Activated CD8-positive, alpha-beta memory T cell treated with anti-CD3 and anti-CD28 coated beads, Interleukin-2, amount 50 U/mL, for 4 hours (primary cell): ENCODE results near the gene TMCO1.
"Not testable (repeated sequence)": the region's sequence is repeated elsewhere in the genome, so short reads cannot be mapped to it uniquely, and the experiment has no call there.

Experiments used
- DNase-seq: peaks from one replicate; pipeline ENCODE4 v3.0.0-alpha.2; 2020

The TMCO1 gene

DNA sequence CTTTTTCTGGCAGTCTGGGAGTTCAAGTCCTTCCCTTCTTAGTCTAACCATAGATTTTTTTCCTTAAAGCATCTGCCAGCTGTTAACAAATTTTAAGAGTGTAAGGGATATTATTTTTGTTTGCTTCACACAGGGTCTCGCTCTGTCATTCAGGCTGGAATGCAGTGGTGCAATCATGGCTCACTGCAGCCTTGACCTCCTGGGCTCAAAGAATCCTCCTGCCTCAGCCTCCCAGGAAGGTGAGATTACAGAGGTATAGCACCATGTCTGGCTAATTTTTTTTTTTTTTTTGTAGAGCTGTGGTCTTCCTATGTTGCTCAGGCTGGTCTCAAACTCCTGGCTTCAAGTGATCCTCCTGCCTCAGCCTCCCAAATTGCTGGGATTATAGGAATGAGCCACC lies 23.8 kb downstream of the TMCO1 start:
- DNase-seq, result not testable (repeated sequence)

DNA sequence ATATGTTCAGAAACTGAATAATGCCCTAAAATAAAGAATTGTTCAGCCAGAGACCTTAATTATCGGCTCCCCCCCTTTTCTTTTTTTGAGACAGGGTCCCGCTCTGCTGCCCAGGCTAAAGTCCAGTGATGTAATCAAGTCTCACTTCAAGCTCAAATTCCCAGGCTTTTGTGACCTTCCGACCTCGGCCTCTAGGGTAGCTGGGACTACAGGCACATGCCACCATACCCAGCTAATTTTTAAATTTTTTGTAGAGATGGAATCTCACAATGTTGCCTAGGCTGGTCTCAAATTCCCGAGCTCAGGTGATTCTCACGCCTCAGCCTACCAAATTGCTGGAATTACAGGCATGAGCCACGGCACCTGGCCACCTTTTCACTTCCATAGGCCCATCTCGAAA lies 26.5 kb downstream of the TMCO1 start:
- DNase-seq, result no peak

DNA sequence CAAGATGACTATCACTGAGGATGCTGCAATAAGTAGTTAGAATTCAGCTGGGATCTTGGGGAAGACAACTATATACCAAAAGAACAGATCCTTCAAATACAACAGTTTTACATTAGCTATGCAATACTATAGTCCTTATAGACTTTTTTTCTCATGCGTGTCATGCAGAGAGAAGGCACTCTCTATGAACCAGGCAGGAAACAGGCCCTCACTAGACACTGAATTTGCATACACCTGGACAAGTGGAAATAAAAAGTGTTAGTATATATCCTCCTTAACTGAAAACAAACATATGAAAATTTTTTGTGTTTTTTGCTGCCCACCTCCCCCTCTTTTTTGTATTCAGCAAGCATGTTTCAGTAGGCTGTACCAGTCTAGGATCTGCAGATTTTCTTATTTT lies 29.9 kb downstream of the TMCO1 start:
- no peak for DNase-seq

DNA sequence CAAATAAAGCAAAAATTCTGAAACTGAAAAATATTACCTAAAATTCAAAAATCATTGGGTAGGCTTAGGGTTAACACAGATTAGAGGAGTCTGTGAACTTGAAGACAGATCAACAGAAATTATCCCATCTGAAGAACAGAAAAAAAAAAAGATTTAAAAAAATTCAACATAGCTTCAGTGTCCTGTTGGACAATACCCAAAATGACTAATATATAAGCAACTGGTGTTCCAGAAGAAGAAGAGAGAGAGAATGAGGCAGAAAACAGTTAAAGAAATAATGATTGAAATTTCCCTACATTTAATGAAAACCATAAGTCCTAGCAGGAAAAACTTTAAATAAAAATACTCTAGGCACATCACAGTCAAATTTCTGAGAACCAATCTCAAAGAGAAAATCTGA lies 31.5 kb downstream of the TMCO1 start:
- DNase-seq, result no peak

DNA sequence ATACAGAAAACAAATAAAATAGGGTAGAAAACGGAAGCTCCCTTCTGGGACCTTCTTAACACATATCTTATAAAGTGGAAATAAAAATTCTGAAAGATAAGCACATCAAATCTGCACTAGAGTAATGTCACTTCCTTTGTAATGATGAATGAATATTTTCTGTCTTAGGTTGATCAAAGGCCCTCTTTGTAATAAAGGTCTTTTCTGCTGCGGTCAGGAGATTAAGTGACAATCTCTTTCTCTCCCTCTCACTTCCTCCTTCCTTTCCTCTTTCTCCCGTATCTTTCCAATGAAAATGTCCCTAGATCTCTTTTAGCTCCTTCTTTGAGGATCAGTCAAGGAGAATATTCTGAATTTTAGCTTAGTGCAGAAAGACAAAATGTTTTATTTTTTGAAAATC lies 33.8 kb downstream of the TMCO1 start:
- DNase-seq, result no peak

DNA sequence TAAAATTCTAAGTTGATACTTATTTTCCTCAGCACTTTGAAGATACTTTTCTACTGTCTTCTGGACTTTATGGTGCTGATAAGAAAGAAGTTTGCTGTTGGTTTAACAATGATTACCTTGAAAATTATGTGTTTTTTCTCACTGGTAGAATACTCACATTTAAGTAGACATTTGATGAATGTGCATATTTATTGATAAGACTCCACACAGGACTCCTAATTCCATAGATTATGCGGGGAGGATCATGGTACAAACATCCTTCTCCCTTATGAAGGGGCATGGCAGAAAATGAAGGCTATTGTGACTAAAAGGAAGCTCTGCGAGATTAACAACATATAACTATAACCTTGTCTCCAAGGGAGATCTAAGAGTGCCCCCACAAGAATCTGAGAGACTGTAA lies 41.8 kb downstream of the TMCO1 start:
- DNase-seq, result no peak

DNA sequence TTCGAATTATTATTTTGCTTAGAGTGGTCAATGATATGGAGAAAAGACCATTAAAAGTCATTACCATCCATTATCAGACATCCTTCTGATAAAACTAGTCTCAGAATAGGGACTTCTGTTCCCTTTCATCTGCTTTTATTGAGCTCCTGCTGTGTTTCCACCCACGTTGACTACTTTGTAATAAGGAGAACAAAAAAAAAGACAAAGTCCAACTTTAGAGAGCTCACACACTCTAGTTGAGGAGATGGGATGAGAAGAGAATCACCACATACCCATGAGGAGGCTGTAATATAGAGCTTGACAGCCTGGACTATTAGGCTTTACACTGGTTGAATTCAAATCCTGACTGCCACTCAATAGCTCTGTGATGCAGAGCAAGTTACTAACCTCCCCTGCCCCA lies 42.5 kb downstream of the TMCO1 start:
- DNase-seq, result no peak

DNA sequence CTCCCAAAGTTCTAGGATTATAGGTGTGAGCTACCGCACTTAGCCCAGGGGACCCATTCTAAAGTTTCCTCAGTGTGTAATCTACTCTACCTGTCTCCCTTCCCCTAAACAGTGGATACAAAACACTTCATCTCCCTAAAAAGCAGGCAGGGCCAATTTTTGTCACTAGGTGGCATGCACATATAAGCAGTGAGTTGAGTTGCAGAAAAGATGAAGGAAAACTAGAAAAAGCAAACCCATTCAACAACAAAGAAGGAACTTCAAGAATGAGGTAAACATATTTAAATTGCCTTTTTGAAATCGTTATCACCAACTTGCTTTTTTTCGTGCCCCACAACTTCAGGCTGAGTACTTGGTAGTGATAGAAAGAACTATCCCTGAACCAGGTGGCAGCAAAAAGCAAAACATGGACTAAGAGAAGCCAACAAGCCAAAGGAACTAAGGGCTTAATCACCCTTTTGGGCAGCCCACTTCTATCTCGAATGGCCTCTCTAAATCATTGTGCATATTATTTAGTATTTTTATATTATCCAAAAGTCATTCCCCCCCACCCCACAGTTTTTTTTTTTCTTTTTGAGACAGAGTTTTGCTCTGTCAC lies 50.7 kb downstream of the TMCO1 start:
- DNase-seq, result peak; percentile 18

DNA sequence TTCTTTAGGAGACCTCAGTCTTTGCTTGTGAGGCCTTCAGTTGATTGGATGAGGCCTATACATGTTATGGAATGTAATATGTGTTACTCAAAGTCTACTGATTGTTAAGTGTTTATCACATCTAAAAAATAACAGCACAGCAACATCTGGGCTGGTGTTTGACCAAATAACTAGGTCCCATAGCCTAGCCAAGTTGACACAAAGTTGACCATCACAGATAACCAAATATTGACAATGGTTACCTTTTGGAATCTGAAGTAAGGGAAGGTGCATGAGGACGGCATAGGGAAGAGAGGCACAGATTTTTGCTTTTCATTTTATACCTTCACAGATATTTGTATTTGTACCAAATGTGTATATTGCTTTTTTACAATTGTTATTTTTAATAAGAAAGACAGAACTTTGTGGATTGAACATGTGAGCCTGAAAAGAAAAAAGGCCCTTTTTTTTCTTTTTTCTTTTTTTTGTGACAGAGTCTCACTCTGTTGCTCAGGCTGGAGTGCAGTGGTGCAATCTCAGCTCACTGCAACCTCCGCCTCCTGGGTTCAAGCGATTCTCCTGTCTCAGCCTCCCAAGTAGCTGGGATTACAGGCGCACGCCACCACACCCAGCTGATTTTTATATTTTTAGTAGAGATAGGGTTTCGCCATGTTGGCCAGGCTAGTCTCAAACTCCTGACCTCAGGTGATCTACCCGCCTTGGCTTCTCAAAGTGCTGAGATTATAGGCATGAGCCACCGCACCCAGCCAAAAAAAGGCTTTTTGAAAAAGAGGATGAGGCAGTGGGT lies 52.2 kb downstream of the TMCO1 start:
- DNase-seq, result not testable (repeated sequence)

DNA sequence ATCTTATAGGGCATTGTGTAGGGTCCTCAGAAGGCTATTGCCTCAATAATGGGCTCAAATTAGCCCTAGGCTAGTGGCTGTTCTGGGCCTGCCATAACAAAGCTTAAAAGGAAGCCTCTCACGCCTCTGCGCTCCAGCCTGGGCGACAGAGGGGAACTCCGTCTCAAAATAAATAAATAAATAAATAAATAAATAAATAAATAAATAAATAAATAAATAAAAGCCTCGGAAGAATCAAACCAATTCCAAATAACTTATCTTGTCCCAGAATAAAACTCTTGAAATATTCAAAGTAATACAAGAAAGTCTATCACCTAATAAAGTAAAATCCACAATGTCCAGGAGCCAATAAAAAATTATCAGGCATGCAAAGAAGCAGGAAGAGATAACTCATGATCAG lies 55.9 kb downstream of the TMCO1 start:
- no peak for DNase-seq

DNA sequence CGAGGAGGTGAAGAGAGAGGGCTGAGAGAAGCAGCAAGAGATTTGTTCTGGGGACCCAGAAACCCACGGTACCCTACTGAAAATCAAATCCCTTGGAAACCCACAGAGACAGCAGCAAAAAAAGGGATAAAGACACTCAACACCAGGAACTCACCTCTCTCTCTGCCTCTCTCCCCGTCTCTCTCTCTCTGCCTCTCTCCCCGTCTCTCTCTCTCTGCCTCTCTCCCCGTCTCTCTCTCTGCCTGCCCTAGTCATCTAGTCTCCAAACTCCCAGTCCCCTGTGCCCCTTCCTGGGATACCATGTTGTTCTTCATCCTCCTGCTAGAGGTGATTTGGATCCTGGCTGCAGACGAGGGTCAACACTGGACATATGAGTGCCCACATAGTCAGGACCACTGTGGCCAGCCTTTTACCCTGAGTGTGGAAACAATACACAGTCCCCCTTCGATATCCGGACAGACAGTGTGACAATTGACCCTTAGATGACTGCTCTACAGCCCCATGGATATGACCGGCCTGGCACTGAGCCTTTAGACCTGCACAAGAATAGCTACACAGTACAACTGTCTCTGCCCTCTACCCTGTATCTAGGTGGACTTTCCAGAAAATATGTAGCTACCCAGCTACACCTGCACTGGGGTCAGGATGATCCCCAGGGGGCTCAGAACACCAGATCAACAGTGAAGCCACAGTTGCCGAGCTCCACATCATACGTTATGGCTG lies 60.5 kb downstream of the TMCO1 start:
- no peak for DNase-seq

DNA sequence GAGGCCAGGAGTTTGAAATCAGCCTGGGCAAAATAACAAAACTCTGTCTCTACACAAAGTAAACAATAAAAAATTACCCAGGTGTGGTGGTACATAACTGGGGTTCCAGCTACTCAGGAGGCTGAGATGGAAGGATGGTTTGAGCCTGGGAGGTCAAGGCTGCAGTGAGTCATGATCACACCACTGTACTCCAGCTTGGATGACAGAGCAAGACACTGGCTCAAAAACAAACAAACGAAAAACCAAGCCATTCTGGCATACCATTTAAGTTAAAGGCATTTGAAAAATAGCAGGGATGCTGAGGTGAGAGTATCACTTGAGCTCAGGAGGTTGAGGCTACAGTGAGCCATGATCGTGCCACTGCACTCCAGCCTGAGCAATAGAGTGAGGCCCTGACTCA lies 65.0 kb downstream of the TMCO1 start:
- no peak for DNase-seq

DNA sequence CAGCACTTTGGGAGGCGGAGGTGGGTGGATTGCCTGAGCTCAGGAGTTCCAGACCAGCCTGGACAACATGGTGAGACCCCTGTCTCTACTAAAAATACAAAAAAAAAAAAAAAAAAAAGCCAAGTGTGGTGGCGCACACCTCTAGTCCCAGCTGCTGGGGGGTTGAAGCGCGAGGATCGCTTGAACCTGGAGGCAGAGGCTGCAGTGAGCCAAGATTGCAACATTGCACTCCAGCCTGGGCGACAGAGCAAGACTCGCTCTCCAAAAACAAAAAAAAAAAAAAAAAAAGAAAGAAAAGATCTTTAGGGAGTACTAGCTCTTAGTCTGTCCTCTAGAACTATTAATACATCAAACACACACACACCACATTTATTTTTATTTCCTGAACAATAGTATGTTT lies 66.7 kb downstream of the TMCO1 start:
- DNase-seq, result not testable (repeated sequence)

DNA sequence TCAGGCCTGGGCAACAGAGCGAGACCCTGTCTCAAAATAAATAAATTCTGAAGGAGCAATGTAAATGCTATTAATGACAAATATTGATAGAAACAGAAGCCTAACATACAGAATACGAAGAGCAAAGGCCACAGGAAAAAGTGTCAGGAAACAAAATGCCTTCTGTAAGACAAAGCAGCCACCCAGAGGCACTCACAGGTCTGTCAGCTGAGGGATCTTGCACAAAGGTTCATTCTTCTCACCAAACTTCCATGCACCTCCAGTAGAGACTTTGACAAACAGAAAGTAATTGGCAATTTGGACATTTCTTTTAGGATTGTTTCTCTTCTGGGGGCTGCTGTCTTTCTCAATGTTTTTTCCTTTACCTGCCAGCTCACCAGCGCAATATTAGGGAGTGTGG lies 69.1 kb downstream of the TMCO1 start:
- DNase-seq, result no peak

DNA sequence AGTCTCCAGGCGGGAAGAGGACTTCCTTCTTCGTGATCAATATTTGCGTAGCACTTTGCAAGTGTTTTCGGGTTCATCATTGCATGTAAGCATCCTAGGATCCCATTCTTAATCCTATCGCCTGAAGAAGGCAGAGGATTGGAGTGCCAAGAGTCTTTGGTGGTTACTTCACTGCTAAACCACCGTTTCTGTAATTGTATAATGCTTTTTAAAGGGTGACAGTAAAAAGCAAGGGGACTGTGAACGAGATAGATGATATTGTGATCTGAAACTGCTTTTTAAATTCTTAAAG lies 70.0 kb downstream of the TMCO1 start:
- no peak for DNase-seq

DNA sequence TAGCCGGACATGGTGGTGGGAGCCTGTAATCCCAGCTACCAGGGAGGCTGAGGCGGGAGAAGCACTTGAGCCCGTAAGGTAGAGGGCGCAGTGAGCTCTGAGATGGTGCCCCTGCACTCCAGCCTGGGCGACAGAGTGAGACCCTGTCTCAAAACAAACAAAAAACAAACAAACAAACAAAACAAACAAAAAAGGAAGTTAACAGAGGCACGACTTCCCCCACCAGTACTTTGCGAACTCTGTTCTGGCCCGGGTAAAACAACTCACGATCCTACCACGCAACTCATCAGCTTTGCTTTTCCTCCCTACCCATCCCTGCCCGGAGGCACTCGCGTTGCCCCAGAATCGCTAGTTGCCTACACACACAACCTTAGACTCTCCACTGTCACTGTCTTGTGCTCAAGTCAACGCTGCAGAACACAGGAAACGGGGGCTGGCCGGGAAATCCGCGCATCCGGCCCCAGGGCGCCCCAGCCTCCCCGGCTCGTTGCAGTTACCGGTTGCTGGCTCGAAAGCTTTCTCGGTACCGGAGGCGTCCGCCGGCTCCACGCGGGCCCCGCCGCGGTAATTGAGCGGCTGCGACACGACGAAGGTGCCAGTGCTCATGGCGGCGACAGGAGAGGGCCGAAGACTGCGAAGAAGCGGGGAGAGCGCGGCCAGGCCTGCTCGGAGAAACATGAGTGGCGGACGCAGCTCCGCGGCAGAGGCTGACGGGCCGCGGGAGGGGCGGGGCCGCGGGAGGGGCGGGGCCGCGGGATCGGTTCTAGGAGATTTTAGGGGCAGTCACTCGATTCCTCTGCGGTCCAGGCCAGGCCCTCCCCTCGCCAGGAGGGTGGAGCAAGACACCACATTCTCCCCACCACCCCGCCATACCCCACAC lies 70.5 kb downstream of the TMCO1 start, which contains the start of gene ALDH9A1:
Gene ALDH9A1 (minus strand): TSS at position 682 of the 880 bp plus-strand sequence. CDS start 4 bp downstream, at position 678.
- peak; percentile 82 for DNase-seq

DNA sequence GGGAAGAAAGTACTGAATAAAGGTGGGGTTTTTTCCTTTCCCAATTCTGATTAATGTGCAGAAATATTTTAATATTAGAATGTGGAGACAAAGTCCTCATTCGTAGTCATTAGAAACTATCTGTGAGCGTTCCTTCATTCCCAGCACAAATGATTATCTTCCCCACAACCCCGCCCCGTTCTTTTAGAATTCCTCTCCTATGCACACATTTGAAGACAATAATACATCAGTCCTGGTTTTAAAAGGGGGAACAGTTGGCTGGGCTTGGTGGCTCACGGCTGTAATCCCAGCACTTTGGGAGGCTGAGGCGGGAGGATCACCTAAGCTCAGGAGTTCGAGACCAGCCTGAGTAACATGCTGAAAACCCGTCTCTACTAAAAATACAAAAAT lies 71.2 kb downstream of the TMCO1 start:
- no peak for DNase-seq

DNA sequence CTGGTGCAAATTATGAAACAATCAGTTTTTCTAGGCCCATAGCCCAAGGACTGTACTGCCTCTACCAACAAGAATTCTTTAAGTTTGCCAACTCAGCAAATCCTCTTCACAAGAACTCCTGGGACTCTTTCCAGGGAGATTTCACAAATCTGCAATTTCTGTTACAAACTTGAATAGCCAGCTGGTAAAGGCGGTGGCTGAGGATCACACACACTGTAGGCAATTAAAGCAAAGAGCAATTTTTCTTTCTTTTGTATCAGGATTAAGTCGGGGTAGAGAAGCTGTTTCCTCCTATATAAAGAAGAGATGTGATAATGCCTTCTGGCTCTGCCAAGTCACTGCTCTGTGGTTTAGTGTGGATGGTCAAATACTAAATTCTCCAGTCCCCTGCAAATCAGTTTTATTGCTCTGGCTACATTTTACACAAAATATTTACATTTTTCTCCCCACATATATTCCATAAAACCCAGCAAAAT lies 72.0 kb downstream of the TMCO1 start:
- DNase-seq, result no peak

DNA sequence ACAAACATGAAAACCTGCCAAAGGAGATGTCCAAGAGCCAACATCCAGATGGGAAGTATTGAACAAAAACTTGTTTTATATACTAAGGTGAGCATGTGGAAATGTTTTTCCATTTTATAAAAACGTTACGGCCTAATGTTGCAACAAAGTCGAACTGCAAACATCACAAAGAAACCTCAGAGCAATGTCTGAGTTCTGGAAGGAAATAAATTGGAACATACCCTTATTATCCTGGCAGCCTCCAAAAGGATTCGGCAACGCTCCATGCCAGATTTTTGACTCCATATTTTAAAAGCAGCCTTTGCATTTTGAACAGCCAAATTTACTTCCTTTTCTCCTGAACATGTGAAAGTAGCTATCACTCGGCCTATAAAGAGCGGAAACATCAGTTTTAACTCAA lies 73.6 kb downstream of the TMCO1 start:
- DNase-seq, result no peak

DNA sequence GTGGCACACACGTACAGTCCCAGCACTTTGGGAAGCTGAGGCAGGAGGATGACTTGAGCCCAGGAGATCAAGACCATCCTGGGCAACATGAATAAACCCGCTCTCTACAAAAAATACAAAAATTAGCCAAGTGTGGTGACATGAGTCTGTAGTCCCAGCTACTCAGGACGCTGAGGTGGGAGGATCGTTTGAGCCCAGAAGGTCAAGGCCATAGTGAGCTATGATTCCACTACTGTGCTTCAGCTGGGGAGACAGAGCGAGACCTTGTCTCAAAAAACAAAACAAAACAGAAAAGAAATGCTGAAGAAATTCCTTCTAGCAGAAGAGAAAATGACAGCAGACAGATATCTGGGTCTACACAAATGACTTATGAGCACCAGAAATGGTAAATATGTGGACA lies 80.6 kb downstream of the TMCO1 start:
- no peak for DNase-seq

DNA sequence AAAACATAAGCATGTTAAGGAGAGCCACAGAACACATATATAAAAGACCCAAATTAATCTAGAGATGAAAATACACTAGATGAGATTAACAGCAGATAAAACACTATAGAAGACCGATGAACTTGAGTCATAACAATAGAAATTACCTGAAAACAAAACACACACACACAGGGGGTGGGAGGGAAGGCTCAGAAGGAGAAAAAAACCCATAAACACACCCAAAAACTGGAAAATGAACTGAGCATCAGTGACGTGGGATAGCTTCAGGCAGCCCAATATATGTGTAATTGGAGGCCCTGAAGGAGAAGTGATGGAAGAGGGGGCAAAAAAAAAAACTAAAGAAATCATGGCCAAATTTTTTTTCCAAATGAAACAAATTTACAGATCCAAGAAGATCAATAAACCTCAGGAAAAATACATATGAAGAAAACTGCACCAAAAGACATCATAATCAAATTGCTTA lies 81.7 kb downstream of the TMCO1 start:
- DNase-seq, result no peak

DNA sequence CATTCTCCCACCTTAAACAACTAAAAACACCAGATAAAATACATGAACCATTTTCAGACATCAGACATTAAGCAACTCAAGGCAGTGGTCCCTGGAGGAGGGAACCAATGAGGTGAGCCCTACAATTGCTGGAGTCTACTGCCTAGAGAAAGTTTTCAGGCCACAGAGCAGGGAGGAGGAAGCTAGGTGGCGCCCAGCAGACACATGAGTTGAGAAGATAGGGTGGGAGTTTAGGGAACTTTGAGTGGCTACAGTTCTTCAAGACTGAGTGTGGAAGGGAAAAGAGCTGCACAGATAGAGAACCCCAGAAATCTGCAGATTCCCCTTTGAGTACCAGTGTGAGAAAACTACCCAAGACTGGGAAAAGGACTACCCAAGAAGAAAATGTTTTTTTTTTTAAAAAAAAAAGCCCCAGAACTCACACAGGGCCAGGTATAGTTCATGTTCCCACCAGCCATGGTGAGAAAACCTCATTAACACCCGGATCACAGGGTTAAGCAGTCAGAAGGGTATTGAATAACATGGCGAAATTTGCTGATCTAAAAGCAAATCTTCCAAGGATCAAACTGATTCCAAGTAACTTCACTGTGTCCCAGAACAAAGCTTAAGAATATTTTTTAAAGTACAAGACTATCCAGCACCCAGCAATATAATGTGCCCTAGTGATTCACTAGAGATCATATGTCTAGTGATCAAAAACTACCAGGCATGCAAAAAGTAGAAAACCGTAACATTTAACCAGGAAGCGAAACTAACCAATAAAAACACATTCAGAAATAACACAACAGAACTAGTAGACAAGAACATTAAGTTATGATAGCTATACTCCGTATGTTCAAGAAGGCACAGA lies 82.3 kb downstream of the TMCO1 start:
- DNase-seq, result no peak
